Kidney (tissue), 14 donors: ENCODE measurements around the gene FOLR1. TPM values are rescaled to one million over a fixed set of nuclear protein-coding genes. Genes with fewer than 3 reads are reported as not detected.
"Not testable (repeated sequence)": the region's sequence is repeated elsewhere in the genome, so short reads cannot be mapped to it uniquely, and the experiment has no call there.

Experiments used
- DNase-seq, 5 donors: peaks; one replicate each; pipeline ENCODE4 v3.0.0-alpha.2; 2013 to 2020
- FAIRE-seq: peaks from 2 replicates; lab custom pipeline; 2012; peaks lifted over from hg19 to GRCh38; lab: Jason Lieb, UNC
- H3K27ac ChIP-seq, 2 donors: one replicate each; pipeline ENCODE4 v1.7.0; 2013; ENCODE audit warnings: low read depth in 2 of 2, low read length in 2 of 2, inconsistent platforms in 1 of 2
- H3K27me3 ChIP-seq: one replicate; pipeline ENCODE4 v1.7.1; 2013; ENCODE audit warnings: low read length, inconsistent platforms; ENCODE audit not compliant: control insufficient read depth, insufficient read depth
- H3K36me3 ChIP-seq, 3 donors: one replicate each; pipeline versions ENCODE4 v1.7.0 to v1.7.1; 2013; ENCODE audit warnings: low read length in 3 of 3, control low read depth in 1 of 3, inconsistent platforms in 1 of 3; ENCODE audit not compliant: insufficient read depth in 3 of 3, control insufficient read depth in 2 of 3
- H3K4me1 ChIP-seq, 3 donors: one replicate each; pipeline versions ENCODE4 v1.7.0 to v1.7.1; 2013; ENCODE audit warnings: low read length in 3 of 3, inconsistent platforms in 1 of 3, low read depth in 1 of 3; ENCODE audit not compliant: control insufficient read depth in 2 of 3, insufficient read depth in 2 of 3
- H3K4me3 ChIP-seq, 3 donors: one replicate each; pipeline versions ENCODE4 v1.7.0 to v1.8.1; 2013; ENCODE audit warnings: low read length in 3 of 3, control low read depth in 1 of 3, inconsistent platforms in 1 of 3
- H3K9ac ChIP-seq, 3 donors: one replicate each; pipeline versions ENCODE4 v1.7.0 to v1.7.1; 2013; ENCODE audit warnings: low read length in 3 of 3, control low read depth in 1 of 3, inconsistent platforms in 1 of 3
- H3K9me3 ChIP-seq, 3 donors: one replicate each; pipeline versions ENCODE4 v1.7.0 to v1.7.1; 2013; ENCODE audit warnings: low read length in 3 of 3, control low read depth in 1 of 3, inconsistent platforms in 1 of 3; ENCODE audit not compliant: control insufficient read depth in 2 of 3, insufficient read depth in 1 of 3
- intact Hi-C: fragments of 100-400 bp; cut with DNase I; formaldehyde crosslinking; loops from one replicate; pipeline ENCODE4 v1.11.1; 2022
- polyA plus RNA-seq: library from polyadenylated mRNA; stranded (reverse); fragments of 350-450 nt; fragmentation: Illumina TruSeq; extraction: RNeasy Lipid Tissue Mini Kit (QIAGEN cat#74804); gene quantifications from one replicate; pipeline ENCODE4 v1.2.3, GENCODE V29; 2014; ENCODE audit warnings: low read depth, low replicate concordance; ENCODE audit not compliant: insufficient read depth
- total RNA-seq: library from RNA; stranded (reverse); fragmentation: NEBNext Ultra II Directional; extraction: Animal tissue kit (Norgen Biotek cat#: 25700); gene quantifications from one replicate; pipeline ENCODE4 v1.2.1, GENCODE V29; 2021
- TF ChIP-seq, protein P1 (sequence below): IDR thresholded peaks from 3 replicates; pipeline ENCODE4 v1.5.1; 2012; ENCODE audit warnings: mild to moderate bottlenecking, moderate library complexity, borderline replicate concordance; ENCODE audit not compliant: insufficient read depth; ENCODE audit errors: extremely low read depth
- donor health status: control.
- donor health status: control.
- donor health status: control.
- donor health status: control.
- donor health status: control.
- donor health status: DM: yes; HTN: yes; CAD: no.
- donor health status: Normal renal cell carcinoma (clear cell type).

Gene FOLR1
- total and polyA plus RNA-seq, 2 donors from 2014 or later = 41.2 to 297 TPM

DNA sequence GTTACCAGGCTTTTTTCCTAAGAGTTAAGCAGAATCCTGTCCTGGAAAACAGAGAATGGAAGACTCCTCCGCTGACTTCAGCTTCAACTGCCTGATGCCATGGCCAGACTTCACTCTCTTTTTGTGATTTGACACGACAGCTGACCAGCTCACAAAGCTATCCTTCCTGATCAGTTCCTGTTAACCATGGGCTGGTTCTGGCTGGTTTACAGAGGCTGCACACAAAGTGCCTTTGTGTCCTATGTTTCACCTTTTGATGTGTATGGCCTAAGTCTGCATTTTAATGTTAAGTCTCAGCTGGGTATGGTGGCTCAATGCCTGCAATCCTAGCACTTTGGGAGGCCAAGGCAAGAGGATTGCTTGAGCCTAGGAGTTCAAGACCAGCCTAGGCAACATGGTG lies 45.3 kb upstream of the FOLR1 start:
- Histone ChIP-seq H3K4me1 (no peaks in the 10 kb centered on the region), H3K4me3 (no peak overlapping the region), H3K36me3 (no peaks in the 10 kb centered on the region), H3K27ac (no peak overlapping the region), H3K27me3 (no peaks in the 10 kb centered on the region), H3K9me3 (no peaks in the 10 kb centered on the region), H3K9ac (no peak overlapping the region)
- no peak for FAIRE-seq
- DNase-seq = no peak
- TF ChIP-seq, protein P1, sequence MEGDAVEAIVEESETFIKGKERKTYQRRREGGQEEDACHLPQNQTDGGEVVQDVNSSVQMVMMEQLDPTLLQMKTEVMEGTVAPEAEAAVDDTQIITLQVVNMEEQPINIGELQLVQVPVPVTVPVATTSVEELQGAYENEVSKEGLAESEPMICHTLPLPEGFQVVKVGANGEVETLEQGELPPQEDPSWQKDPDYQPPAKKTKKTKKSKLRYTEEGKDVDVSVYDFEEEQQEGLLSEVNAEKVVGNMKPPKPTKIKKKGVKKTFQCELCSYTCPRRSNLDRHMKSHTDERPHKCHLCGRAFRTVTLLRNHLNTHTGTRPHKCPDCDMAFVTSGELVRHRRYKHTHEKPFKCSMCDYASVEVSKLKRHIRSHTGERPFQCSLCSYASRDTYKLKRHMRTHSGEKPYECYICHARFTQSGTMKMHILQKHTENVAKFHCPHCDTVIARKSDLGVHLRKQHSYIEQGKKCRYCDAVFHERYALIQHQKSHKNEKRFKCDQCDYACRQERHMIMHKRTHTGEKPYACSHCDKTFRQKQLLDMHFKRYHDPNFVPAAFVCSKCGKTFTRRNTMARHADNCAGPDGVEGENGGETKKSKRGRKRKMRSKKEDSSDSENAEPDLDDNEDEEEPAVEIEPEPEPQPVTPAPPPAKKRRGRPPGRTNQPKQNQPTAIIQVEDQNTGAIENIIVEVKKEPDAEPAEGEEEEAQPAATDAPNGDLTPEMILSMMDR = no peak
- intact Hi-C loops = no loop called here

GRCh38 chr11:72150882-72151281 lies 41.1 kb upstream of the FOLR1 start:
- Histone ChIP-seq H3K9ac (no peak overlapping the region), H3K27ac (no peak overlapping the region), H3K4me1 (no peaks in the 10 kb centered on the region), H3K36me3 (no peaks in the 10 kb centered on the region), H3K9me3 (no peaks in the 10 kb centered on the region), H3K4me3 (no peak overlapping the region), H3K27me3 (no peaks in the 10 kb centered on the region)
- FAIRE-seq (no peak), DNase-seq (no peak)
- TF ChIP-seq, protein P1 = no peak
- intact Hi-C loops = no loop called here

GRCh38 chr11:72153874-72154273 lies 38.1 kb upstream of the FOLR1 start:
- DNase-seq, H3K9me3 ChIP-seq, H3K4me1 ChIP-seq, intact Hi-C loops, H3K27ac ChIP-seq, FAIRE-seq, H3K4me3 ChIP-seq, H3K27me3 ChIP-seq, H3K9ac ChIP-seq, H3K36me3 ChIP-seq: not testable (repeated sequence)

GRCh38 chr11:72154816-72155215 lies 37.1 kb upstream of the FOLR1 start:
- Histone ChIP-seq H3K9me3 (no peaks in the 10 kb centered on the region), H3K27ac (no peak overlapping the region), H3K4me3 (no peak overlapping the region), H3K36me3 (no peaks in the 10 kb centered on the region), H3K27me3 (no peaks in the 10 kb centered on the region), H3K4me1 (no peaks in the 10 kb centered on the region), H3K9ac (no peak overlapping the region)
- FAIRE-seq (no peak), DNase-seq (no peak)
- TF ChIP-seq, protein P1 = no peak
- intact Hi-C loops = no loop called here
